SK-MEL-5 (cell line): Measurements from ENCODE around the gene MPND. TPM values are rescaled to one million over a fixed set of nuclear protein-coding genes. Genes with fewer than 3 reads are reported as not detected.

Experiments
- DNase-seq: peaks from one replicate; pipeline ENCODE4 v3.0.0-alpha.2; 2016; ENCODE audit warnings: low read depth, low spot score
- in situ Hi-C: cut with HindIII; loops from 2 replicates; pipeline ENCODE4 v1.10.0; 2016; ENCODE audit warnings: low sequenced_read_pairs, high pct_unique_total_duplicates, low pct_unique_long_range_greater_than_20kb
- total RNA-seq: library from RNA; depleted of rRNA; stranded (reverse); fragments of >200 nt; shearing (Covaris generic); gene quantifications from 2 replicates; pipeline ENCODE4 v1.2.3, GENCODE V29; 2014

Gene MPND
- total RNA-seq, 1 experiment from 2014 or later = 5.3 TPM

- in situ Hi-C loops = no loop called here
- DNase-seq = no peak
Measured at GRCh38 chr19:4371247-4372164, 28.1 kb downstream of the MPND start.

- no peak for DNase-seq
- in situ Hi-C loops = no loop called here
Measured at GRCh38 chr19:4372165-4373012, 29.0 kb downstream of the MPND start.

- DNase-seq = no peak
- in situ Hi-C loops = no loop called here
Measured at GRCh38 chr19:4373013-4373367, 29.6 kb downstream of the MPND start.

- in situ Hi-C loops = no loop called here
- no peak for DNase-seq
Measured at GRCh38 chr19:4373601-4374497, 30.5 kb downstream of the MPND start.

GRCh38 chr19:4374498-4375163 is 31.3 kb downstream of the MPND start:
- in situ Hi-C loops = no loop called here
- DNase-seq = no peak

- in situ Hi-C loops = no loop called here
- DNase-seq = no peak
Measured at GRCh38 chr19:4375164-4376027, 32.0 kb downstream of the MPND start.

GRCh38 chr19:4376028-4376670 is 32.8 kb downstream of the MPND start:
- in situ Hi-C loops = no loop called here
- no peak for DNase-seq

GRCh38 chr19:4376671-4376990 is 33.3 kb downstream of the MPND start:
- no peak for DNase-seq
- in situ Hi-C loops = no loop called here

GRCh38 chr19:4376991-4377781 is 33.8 kb downstream of the MPND start:
- DNase-seq = no peak
- in situ Hi-C loops = no loop called here

- DNase-seq = no peak
- in situ Hi-C loops = no loop called here
Measured at GRCh38 chr19:4378886-4379285, 35.5 kb downstream of the MPND start.

GRCh38 chr19:4379383-4380253 is 36.3 kb downstream of the MPND start:
- in situ Hi-C loops = no loop called here
- no peak for DNase-seq

- no peak for DNase-seq
- in situ Hi-C loops = no loop called here
Measured at GRCh38 chr19:4380254-4380727, 36.9 kb downstream of the MPND start.

GRCh38 chr19:4385291-4386040 is 42.1 kb downstream of the MPND start:
- in situ Hi-C loops = no loop called here
- DNase-seq = no peak
